Globus pallidus (tissue), 1 donor: Measurements from ENCODE around the gene IQSEC1.

Experiments used
- DNase-seq: peaks from one replicate; pipeline ENCODE4 v3.0.0-alpha.2; 2015; ENCODE audit warnings: low spot score

Gene IQSEC1

DNA sequence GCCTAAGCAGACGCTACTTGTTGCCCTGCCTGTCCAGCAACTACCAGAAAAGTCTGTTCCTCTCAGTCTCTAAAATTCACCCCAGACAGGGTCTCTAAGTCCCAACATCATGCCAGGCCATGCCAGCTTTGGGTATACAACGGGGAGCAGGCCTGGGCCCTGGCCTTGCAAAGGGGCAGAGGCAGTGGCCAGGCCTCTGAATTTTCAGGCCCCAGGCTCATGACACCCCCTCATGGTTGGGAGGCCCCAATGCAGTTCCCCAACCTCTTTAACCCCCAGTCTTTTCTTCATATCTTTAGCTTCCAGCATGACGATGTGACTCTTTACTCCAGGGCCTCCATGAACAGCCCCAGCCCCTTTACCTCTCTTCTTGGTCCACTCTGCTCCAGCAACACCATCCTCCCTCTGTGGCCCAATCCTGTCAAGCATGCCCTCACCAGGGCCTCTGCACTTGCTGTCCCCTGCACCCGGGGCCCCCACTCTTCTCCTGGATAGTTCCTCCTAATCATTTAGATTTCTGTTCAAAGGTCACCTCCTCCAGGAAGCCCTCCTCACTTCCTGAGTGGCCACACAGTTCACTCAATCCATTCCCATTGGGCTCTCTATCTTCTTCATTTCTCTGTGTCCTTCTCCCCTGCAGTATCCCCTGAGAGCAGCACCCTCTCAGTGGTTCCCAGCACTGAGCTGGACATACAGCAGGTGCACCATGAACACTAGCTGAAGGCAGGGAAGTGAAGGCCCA, 4.8 kb downstream of the IQSEC1 start:
- DNase-seq, result no peak

DNA sequence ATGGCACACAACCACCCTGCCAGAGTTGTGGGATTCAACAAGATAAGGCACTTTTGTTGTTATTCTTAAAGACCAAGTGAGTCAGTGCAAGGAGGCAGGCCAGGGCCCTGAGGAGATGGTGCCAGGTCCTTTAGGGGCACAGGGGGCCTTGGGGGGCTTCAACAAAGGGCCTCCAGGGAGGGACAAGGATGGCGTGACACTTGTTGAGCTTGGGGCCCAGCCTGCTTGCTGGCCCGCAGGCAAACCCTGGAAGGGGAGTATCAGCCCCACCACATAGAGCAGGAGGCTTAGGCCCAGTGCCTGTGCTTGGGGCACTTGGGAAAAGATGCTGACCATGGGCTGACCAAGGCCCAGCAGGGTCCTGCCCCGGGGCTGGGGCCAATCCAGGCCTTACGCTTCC, 5.5 kb downstream of the IQSEC1 start:
- no peak for DNase-seq

DNA sequence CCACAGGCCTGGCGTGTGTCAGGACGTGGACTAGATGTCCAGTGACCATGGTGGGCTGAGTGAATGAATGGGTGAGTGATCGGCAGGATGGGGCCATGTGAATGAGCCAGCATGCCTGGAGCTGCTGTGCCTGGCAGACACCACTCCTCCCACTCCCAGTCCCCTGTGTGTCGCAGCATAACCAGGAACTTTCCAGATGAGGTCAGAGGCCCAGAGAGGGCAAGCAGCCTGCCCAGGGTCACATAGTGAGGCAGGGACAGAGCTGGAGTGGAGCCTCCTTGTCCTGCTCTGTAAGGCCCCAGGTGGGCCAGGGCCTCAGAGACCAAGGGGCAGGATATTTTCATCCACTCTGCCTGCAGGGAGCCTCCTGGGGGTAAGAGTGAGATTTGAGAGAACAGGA, 6.4 kb downstream of the IQSEC1 start:
- DNase-seq, result no peak

DNA sequence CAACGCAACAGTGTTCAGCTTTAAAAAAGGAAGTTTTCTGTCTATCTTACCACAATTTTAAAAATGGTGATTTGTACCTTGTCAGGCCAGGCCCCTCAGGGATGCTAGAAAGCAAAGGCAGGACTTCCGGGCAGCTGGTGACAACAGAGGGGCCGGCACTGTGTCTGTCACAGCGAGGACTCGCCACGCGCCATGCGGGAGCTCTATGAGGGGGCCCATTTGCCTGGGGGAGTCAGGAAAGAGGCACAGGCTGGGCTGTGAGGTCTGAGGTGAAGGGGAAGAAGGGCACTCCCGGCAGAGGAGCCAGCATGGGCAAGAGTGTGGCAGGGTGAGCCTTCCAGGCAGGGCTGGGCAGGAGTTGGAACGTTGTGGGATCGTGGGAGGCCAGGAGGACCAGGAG, 7.0 kb downstream of the IQSEC1 start:
- DNase-seq, result no peak

DNA sequence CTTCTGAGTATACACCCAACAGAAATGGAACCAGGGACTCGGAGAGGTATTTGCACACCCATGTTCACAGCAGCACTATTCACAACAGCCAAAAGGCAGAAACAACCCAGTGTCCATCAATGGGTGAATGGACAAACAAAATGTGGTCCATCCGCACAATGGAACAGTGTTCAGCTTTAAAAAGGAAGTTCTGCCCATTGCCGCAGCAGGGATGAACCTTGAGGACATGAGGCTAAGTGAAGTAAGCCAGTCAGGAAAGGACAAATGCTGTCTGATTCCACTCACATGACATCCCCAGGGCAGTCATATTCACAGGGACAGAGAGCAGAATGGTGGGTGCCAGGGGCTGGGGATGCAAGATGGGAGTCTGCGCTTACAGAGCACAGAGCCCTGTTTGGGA, 7.5 kb downstream of the IQSEC1 start:
- DNase-seq, result peak; percentile 63

DNA sequence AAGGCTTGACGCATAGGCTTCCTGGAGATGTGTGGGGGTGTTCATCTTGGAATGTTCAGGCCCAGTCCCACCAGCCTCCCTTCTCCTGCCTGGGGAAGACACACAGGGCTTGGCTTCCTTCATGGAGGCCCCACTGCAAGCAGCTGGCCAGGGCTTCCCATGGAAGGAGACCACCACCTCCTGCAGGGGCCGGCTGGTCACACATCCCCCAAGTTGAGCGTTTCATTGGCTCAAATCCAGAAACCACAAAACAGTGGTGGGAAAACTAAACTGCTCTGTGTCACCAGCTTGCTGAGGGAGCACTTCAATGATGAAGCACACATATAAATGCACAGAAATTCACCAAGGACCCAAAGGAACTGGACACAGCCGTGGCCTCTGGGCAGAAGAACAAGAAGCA, 8.3 kb downstream of the IQSEC1 start:
- DNase-seq, result no peak

DNA sequence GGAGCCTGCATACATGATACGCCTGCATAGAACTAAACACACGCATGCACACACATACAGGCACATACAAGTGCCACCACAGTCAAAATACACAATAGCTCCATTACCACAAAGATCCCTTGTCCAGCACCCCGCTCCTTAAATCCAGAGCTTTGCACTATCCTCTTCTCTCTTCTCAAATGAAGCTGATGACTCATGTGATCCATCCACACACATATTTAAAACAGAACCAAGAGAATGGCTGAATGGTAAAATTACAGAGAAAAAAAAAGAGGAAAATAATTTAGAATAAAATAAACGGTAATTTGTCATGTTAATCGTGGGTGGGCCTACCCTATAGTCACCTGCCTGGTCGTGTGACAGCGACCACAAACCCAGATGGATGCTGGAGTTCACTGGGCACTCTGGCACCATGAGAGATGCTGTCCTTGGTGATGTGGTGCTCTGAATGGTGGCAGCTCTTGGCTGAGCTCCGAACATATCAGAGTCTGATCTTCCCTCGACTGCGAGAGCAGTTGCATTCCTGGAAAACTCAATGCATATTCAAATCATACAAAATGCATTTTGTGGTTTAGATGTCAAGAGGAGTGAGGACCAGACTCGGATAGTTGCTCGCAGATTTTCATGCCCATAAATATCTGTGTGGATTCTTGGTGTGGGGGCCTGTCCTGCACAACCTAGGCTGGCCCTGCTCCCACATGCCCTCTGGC, 8.9 kb downstream of the IQSEC1 start:
- no peak for DNase-seq

DNA sequence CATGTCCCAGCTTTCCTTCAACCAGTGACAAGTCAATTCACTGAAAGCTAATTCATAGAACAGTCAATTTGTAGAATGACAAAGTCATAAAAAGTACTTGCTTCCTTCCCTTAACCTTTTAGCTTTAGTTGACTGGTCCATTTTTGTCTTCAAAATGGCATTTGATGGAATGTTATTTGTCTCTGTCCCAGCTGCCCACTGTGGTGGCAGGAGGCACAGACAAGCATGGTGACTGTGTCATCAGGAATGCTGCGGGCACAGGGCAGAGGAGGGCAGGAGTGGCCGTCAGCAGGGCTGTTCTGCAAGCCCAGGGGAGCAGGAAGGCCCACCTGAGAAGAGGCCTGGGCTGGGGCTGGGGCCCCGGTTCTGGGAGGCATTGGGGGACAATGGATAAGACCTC, 10.0 kb downstream of the IQSEC1 start:
- DNase-seq, result no peak

DNA sequence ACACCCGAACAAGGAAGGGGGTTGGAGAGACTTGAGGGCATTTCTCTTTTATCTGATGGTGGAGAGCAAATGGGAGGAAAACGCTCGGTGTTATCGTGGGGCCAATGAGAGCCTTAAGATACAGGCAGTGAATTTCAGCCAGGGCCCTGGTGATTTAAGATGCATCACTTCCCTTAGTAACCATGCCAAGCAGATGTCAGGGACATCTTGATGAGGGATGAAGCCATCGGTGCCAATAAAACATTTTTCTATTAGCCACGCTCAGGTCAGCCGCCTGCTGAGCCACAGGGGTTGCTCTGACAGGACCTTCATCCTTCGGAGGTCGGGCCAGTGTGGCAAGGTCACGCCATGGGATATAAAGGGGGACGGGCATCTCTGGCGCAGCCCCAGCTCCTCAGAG, 10.6 kb downstream of the IQSEC1 start:
- no peak for DNase-seq

DNA sequence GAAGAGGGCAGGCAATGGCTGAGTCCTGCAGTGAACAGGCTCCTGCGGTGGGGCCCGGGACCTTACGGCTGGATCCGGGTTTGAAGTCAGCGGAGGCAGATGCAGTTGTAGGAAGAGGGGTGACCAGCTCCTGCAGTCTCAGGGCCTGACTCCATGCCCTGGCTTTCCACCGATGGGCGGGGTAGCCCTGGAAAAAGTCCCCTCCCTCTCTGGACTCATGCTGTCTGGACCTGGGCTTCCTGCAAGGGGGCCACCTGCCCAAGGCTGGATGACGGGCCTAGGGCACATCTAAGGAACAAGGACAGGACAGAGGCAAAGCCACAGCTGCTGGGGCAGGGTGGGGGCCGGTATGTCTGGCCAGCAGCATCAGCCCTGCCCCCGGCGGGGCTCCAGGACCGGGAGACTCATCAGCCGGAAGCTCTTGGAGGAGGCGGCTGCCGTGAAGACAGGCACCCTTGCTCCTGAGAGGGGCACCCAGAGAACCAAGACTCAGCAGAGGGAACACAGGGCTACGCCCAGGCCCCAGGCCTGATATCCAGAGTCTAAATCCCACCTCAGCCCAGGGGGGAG, 12.8 kb downstream of the IQSEC1 start:
- DNase-seq, result no peak

DNA sequence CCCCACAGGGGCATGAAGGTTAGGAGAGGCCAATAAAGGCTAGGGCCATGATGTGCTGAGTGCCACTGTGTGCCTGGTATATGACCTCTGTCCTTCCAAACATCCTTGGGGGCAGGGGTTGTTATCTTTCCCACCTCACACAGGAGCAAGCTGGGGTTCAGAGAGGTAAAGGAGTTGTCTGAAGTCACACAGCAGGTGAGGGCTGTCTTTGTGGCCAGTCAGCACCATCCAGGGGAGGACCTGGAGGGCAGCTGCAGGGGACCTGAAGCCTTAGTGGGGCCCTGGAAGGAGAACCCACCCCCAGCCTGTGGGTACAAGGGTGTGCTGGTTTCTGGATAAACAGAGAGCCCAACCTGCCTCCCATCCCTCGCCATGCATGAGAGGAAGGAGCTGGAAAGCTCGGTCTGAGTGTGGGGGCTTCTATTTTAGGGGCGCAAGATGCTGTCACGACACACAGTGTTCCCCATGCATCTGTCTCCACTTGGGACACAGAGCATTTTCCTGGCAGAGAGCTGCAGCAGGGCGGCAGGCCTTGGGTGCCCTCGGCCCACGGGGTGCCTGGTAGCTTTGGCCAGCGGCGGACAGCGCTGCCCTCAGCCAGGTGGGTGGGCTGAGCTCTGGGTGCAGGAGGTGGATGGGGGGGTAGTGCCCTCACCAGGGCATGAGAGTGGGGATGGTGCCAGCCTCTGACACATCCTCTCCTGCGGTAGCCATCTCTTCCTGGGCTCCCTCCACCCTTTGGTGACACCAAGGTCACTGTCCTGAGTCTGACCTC, 14.7 kb downstream of the IQSEC1 start:
- no peak for DNase-seq

DNA sequence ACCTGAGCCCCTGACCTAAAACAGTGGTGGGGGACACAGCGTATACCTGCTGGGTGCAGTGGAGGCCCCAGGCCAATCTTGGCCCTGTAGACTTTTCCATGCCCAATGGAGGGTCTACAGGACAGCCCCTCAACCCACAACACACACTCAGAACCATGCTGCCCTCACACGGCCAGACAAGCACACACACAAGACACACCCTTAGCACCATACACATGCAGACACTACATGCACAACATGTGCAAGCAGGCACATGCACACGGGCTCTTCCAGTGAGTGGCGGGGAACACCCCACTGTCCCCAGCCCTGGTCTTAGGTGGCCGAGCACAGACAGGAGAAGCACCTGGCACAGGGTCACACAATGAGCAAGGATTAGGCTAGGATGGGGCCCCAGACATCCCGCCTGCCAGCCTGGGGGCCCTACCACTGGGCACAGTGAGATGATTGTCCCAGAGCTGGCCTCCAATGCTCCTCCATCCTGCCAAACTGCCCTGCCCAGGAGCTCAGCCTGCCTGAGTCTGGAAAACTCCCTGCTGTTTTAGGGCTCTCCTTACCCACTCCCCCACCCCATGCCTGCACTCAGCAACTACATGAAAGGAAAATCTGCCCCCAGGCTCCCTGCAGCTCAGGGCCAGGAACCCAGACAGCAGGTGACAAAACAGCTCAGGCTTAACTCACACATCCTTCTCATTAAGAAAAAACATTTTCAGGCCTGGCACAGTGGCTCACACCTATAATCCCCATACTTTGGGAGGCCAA, 15.8 kb downstream of the IQSEC1 start:
- DNase-seq, result peak; percentile 68

DNA sequence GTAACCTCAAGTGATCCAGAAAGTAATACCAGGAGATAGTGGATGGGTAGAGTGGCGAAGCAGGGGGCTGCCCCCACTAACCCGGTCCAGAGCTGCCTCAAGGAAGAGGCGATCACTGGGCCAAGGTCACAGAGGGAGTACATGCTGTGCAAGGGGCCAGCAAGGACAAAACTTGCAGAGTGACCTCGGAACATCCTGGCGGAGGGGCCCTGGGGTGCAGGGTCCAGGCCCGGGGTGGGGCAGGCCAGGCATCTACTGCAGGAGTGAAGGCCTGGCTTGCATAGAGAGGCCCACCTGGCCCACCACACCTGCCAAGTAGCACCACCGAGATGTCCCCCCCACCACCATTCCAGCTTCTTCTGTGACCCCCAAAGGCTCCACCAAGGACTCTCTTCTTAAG, 17.6 kb downstream of the IQSEC1 start:
- DNase-seq, result no peak

DNA sequence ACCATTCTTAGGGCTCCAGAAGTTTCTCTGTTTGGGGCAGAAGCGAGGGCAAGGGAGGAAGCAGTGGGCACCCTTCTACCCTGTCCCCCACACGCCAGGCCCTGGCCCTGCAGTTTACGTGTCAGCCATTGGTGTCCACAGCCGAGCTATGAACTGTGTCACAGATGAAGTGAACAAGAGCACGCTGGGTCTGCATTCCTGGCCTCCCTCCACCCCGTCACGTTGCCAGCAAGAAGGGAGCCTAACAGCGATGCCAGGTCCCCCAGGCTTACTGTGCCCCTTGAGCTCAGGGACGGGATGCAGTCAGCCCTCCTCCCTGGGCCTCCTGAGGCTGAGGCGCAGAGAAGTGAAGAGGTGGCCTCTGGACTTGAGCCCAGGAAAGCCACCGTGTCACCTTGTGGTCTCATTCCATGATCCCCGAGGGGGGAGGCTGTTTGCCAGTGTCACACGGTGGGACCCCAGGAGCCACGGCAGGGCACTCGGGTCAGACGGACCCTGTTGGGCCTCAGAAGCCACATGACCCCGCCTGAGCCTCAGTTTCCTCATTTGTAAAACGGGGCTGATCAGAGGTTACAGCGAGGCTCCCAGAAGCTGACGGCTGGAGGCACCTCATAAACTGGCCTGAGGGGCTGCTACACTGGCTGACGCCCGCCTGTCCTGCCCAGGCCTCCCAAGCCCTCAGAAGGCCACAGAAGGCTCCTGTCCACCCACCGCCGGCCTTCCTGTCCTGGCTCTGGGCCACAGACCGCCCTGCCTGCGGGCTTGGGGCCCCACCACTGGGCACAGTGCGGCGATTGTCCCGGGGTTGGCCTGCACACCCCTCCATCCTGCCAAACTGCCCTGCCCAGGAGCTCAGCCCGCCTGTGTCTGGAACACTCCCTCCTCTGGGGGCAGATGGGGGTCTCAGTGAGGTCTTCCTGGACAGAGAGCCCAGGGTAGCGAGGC, 18.6 kb downstream of the IQSEC1 start:
- DNase-seq, result no peak

DNA sequence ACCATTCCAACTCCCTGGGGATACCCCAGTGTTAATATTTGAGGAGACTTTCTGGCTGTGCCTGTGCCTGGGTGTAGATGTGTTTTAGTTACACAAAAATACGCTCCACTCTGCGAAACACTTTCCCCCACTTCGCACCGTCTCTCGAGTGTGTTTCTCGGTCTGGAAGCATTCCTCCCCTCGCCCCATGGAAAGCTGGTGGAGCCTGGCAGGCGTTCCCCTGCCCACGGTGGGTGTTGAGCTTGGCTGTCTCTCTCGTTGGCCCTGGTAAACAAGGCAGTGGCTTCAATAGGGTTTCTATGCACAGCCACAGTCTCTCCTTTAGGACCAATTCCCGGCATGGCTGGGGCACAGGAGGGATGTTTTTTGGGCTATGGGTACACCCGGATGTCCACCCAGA, 19.3 kb downstream of the IQSEC1 start:
- peak; percentile 59 for DNase-seq

DNA sequence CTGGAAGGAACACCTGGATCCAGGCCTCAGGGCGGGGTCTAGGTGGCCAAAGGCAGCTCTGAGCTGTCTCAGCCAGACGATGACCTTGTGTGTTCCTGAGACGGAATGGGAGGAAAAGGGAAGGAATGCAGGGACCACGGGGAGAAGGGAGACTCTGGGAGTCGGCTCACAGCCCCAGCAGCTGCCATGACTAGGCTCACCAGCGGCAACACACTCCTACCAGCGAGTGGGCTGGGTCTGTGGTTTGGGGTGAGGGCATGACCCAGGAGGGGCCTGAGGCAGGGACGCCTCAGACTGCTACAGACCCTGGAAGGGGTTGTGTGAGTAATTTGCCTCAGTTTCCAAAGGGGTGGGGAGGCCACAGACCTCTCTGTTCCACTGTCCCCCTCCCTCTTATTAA, 19.8 kb downstream of the IQSEC1 start:
- DNase-seq, result no peak

DNA sequence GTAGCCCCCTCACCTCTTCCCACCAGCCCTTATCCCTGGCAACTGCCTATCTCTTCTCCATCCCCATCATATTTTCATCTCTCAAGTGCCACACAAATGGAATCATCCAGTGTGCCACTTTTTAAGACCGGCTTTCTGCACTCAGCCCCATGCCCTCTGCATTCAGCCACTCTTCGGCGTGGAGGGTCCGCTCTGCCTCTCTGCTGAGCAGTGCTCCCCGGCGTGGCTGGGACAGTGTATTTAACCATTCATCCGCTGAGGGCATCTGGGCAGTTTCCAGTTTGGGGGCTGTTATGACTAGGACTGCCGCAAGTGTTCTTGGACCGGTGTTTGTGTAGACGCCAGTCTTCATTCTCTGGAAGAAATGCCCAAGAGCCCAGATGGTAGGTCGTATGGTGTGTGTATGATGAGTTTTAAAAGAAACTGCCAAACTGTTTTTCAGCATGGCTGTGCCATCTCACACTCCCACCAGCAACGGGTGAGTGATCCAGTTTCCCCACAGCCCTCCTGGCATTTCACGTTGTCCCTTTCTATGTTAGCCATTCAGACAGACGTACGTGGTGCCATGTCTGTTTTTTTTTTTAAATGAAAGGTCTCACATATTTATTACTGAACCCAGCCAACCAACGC, 20.9 kb downstream of the IQSEC1 start:
- no peak for DNase-seq

DNA sequence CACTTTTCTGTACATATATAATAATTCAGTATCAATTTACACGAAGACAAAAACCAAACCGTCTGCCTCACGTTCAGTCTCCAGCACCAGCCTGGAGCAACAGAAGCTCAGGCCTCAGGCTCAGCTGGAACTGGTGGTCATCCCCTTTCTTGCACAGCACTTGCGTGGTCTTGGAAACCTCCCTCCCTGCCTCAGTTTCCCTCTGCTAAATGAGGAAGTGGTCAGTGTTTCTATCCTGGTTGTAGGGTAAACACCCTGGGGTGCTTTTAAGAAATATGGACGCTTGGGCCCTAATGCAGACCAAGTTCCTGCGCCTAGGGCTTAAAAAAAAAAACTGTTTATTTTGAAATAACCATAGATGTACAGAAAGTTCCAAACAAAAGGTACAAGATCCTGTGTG, 21.6 kb downstream of the IQSEC1 start:
- DNase-seq, result no peak

DNA sequence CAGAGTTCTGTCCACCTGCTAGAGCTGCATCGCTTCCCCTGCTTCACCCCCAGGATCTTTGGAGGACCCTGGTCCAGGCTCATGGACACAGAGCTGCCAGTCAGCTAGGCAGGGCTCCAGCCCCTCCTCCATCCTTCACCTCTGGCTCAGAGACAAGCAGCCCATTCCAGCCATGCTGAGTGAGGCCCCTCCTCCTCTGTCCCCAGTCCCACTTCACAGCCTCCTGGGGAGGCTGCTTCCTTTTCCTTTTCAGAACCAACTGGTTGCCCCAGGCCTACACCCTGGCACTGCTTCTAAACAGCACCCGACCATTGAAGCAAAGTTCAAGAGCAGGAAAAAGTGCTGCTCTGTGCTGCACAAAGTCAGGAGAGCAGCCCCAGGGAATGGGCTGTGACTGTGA, 22.2 kb downstream of the IQSEC1 start:
- no peak for DNase-seq

DNA sequence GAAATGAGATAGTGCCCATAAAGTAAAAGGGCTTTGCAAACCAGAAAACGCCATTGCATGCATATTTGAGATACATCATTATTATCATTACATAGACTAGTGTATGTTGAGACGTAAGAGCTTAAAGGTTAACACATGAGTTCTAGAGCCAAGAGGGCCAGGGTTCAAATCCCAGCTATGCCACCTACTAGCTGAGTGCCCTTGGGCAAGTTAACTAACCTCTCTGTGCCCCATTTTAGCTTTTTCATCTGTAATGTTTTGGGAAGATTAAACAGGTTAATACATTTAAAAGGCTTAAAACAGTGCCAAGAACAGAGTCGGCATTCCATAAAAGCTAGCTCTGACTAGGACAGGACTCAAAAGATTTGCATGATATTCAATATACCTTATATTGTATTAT, 22.8 kb downstream of the IQSEC1 start:
- no peak for DNase-seq
